Measurements from ENCODE around the gene GRHPR. TPM values are rescaled to one million over a fixed set of nuclear protein-coding genes. Genes with fewer than 3 reads are reported as not detected.
A peak's percentile ranks its signal among the peaks of the same experiment; 100 is the strongest.

The GRHPR gene
- total and polyA plus RNA-seq, 4 donors = 125 to 524 (median 294) TPM

- Histone ChIP-seq H3K27me3 (ENCODE audit: control insufficient read depth in 4 of 4, insufficient read depth in 4 of 4, low read length in 3 of 4) (no peaks in the 10 kb centered on the region), H3K4me3 (ENCODE audit: low read depth in 1 of 3, low read length in 3 of 3) (peak overlapping the region; percentile 64 to 97 (median 92)), H3K27ac (ENCODE audit: low read depth in 1 of 2, low read length in 2 of 2) (peak overlapping the region; percentile 87 to 97), H3K9me3 (ENCODE audit: control insufficient read depth in 4 of 4, low read length in 3 of 4) (no peaks in the 10 kb centered on the region), H3K9ac (ENCODE audit: low read depth in 1 of 2, low read length in 2 of 2) (peak overlapping the region; percentile 89 to 93), H3K4me1 (ENCODE audit: control insufficient read depth in 4 of 4, insufficient read depth in 4 of 4, low read length in 3 of 4) (peaks cover 17 to 36% (median 23%) of the 10 kb centered on the region in 4 donors), H3K36me3 (ENCODE audit: control insufficient read depth in 4 of 4, insufficient read depth in 3 of 4, low read depth in 1 of 4, low read length in 3 of 4) (no peaks in the 10 kb centered on the region)
- DNase-seq (ENCODE audit: low spot score) = peak; percentile 75
- TF ChIP-seq SP1 (IDR thresholded peaks at IDR 0.05) = no peak
- TF ChIP-seq RXRA (IDR thresholded peaks at IDR 0.05) = peak in 1 of 2 donors; percentile 23
- peak; percentile 40 for TF ChIP-seq TAF1 (conservative IDR thresholded peaks at IDR 0.05)
- under 1% methylated on average over 47 of the region's 47 CpGs for WGBS
These were observed 42.1 kb downstream of the GRHPR start for GRCh38 chr9:37464426-37465248.

- peak; percentile 97 for DNase-seq (ENCODE audit: low spot score)
- Histone ChIP-seq H3K4me3 (ENCODE audit: low read depth in 1 of 3, low read length in 3 of 3) (peak within 1 kb of the TSS; percentile 64 to 97 (median 92)), H3K27me3 (ENCODE audit: control insufficient read depth in 4 of 4, insufficient read depth in 4 of 4, low read length in 3 of 4) (no peaks in the 10 kb centered on the region), H3K36me3 (ENCODE audit: control insufficient read depth in 4 of 4, insufficient read depth in 3 of 4, low read depth in 1 of 4, low read length in 3 of 4) (no peaks in the 10 kb centered on the region), H3K4me1 (ENCODE audit: control insufficient read depth in 4 of 4, insufficient read depth in 4 of 4, low read length in 3 of 4) (peaks cover 14 to 36% (median 23%) of the 10 kb centered on the region in 4 donors), H3K27ac (ENCODE audit: low read depth in 1 of 2, low read length in 2 of 2) (peak within 1 kb of the TSS; percentile 87 to 97), H3K9me3 (ENCODE audit: control insufficient read depth in 4 of 4, low read length in 3 of 4) (no peaks in the 10 kb centered on the region), H3K9ac (ENCODE audit: low read depth in 1 of 2, low read length in 2 of 2) (peak within 1 kb of the TSS; percentile 89 to 93)
- TF ChIP-seq, protein P1, sequence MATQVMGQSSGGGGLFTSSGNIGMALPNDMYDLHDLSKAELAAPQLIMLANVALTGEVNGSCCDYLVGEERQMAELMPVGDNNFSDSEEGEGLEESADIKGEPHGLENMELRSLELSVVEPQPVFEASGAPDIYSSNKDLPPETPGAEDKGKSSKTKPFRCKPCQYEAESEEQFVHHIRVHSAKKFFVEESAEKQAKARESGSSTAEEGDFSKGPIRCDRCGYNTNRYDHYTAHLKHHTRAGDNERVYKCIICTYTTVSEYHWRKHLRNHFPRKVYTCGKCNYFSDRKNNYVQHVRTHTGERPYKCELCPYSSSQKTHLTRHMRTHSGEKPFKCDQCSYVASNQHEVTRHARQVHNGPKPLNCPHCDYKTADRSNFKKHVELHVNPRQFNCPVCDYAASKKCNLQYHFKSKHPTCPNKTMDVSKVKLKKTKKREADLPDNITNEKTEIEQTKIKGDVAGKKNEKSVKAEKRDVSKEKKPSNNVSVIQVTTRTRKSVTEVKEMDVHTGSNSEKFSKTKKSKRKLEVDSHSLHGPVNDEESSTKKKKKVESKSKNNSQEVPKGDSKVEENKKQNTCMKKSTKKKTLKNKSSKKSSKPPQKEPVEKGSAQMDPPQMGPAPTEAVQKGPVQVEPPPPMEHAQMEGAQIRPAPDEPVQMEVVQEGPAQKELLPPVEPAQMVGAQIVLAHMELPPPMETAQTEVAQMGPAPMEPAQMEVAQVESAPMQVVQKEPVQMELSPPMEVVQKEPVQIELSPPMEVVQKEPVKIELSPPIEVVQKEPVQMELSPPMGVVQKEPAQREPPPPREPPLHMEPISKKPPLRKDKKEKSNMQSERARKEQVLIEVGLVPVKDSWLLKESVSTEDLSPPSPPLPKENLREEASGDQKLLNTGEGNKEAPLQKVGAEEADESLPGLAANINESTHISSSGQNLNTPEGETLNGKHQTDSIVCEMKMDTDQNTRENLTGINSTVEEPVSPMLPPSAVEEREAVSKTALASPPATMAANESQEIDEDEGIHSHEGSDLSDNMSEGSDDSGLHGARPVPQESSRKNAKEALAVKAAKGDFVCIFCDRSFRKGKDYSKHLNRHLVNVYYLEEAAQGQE (IDR thresholded peaks at IDR 0.05) = peak; percentile 42
- TF ChIP-seq HNF4G (IDR thresholded peaks at IDR 0.05) (peak; percentile 26), EGR1 (IDR thresholded peaks at IDR 0.05; ENCODE audit: low read depth in 2 of 2) (peak in 1 of 2 donors; percentile 83), NR2F2 (IDR thresholded peaks at IDR 0.05) (peak; percentile 44), TAF1 (conservative IDR thresholded peaks at IDR 0.05) (no peak), FOXA2 (IDR thresholded peaks at IDR 0.05) (peak; percentile 21), ATF3 (IDR thresholded peaks at IDR 0.05) (peak; percentile 9), YY1 (IDR thresholded peaks at IDR 0.05) (peak; percentile 76), RAD21 (IDR thresholded peaks at IDR 0.05) (peak in 1 of 2 donors; percentile 13), GABPA (IDR thresholded peaks at IDR 0.05 in 1 of 2, conservative IDR thresholded peaks at IDR 0.05 in 1 of 2) (peak; percentile 78 to 92), RXRA (IDR thresholded peaks at IDR 0.05) (peak; percentile 36 to 42), FOXA1 (IDR thresholded peaks at IDR 0.05) (peak; percentile 12), HNF4A (conservative IDR thresholded peaks at IDR 0.05) (peak; percentile 10 to 30), CTCF (IDR thresholded peaks at IDR 0.05; ENCODE audit: low read depth, low read length, missing input control) (no peak), SP1 (IDR thresholded peaks at IDR 0.05) (peak; percentile 100), JUND (IDR thresholded peaks at IDR 0.05) (peak; percentile 15 to 38)
- TF ChIP-seq, protein P2, sequence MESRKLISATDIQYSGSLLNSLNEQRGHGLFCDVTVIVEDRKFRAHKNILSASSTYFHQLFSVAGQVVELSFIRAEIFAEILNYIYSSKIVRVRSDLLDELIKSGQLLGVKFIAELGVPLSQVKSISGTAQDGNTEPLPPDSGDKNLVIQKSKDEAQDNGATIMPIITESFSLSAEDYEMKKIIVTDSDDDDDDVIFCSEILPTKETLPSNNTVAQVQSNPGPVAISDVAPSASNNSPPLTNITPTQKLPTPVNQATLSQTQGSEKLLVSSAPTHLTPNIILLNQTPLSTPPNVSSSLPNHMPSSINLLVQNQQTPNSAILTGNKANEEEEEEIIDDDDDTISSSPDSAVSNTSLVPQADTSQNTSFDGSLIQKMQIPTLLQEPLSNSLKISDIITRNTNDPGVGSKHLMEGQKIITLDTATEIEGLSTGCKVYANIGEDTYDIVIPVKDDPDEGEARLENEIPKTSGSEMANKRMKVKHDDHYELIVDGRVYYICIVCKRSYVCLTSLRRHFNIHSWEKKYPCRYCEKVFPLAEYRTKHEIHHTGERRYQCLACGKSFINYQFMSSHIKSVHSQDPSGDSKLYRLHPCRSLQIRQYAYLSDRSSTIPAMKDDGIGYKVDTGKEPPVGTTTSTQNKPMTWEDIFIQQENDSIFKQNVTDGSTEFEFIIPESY (IDR thresholded peaks at IDR 0.05) = peak; percentile 14
- TF ChIP-seq, protein P3, sequence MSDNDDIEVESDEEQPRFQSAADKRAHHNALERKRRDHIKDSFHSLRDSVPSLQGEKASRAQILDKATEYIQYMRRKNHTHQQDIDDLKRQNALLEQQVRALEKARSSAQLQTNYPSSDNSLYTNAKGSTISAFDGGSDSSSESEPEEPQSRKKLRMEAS (IDR thresholded peaks at IDR 0.05) = peak; percentile 37
- WGBS = under 1% methylated on average over 52 of the region's 52 CpGs
These were observed 42.9 kb downstream of the GRHPR start, which contains the start of gene ZBTB5 for GRCh38 chr9:37465249-37466036. TSS of gene ZBTB5 (minus strand) at chr9:37465450. CDS start at chr9:37442551, 22,899 bp downstream.

Data from liver (tissue), 9 donors.